PC-3 (cell line): ENCODE measurements around the gene ZNF554. TPM values are rescaled to one million over a fixed set of nuclear protein-coding genes. Genes with fewer than 3 reads are reported as not detected.

Experiments used
- ATAC-seq: fragments of 200-7000 bp; cut with Tn5 transposase; 2 replicates; pipeline ENCODE4 v1.9.1; 2020; ENCODE audit warnings: mild to moderate bottlenecking, moderate library complexity
- BruUV-seq: library from RNA; stranded (reverse); fragments of 400-500 nt; replicated peaks from 2 replicates; lab custom pipeline; 2021; lab: Mats Ljungman, UMichigan
- CTCF ChIA-PET: fragments of 300-600 bp; sonication (Branson Sonifier 250); formaldehyde crosslinking; loops from one replicate; lab custom pipeline; 2022; ENCODE audit warnings: antibody characterized with exemption; lab: Charles Lee
- POLR2A ChIA-PET: fragments of 300-600 bp; sonication (Branson Sonifier 250); formaldehyde crosslinking; loops from one replicate; lab custom pipeline; 2022; ENCODE audit warnings: antibody characterized with exemption; ENCODE audit not compliant: unreplicated experiment; lab: Charles Lee
- DNase-seq: peaks from one replicate; pipeline ENCODE4 v3.0.0-alpha.2; 2015
- H2AFZ ChIP-seq: fragments of 300-600 bp; sonication (generic); 2 replicates; pipeline ENCODE4 v1.6.0; 2016; ENCODE audit warnings: antibody characterized with exemption, low read length
- H3F3A ChIP-seq: fragments of 300-600 bp; sonication (generic); one replicate; pipeline ENCODE4 v1.6.0; 2017; ENCODE audit warnings: antibody characterized with exemption, low read length, control low read depth, mild to moderate bottlenecking; ENCODE audit not compliant: unreplicated experiment
- H3K27ac ChIP-seq: fragments of 300-600 bp; sonication (generic); 2 replicates; pipeline ENCODE4 v1.5.1; 2016; ENCODE audit warnings: mild to moderate bottlenecking, low read length
- H3K27me3 ChIP-seq: fragments of 300-600 bp; sonication (generic); 2 replicates; pipeline ENCODE4 v1.6.1; 2016; ENCODE audit warnings: low read length, mixed read lengths
- H3K36me3 ChIP-seq: fragments of 300-600 bp; sonication (generic); 2 replicates; pipeline ENCODE4 v1.6.1; 2016; ENCODE audit warnings: low read depth, mixed run types, low read length, mixed read lengths
- H3K4me1 ChIP-seq: fragments of 300-600 bp; sonication (generic); 2 replicates; pipeline ENCODE4 v1.5.1; 2016; ENCODE audit warnings: low read length; ENCODE audit not compliant: insufficient read depth
- H3K4me2 ChIP-seq: fragments of 300-600 bp; sonication (generic); 2 replicates; pipeline ENCODE4 v1.6.0; 2016; ENCODE audit warnings: low read length
- H3K4me3 ChIP-seq: fragments of 300-600 bp; sonication (generic); 2 replicates; pipeline ENCODE4 v1.5.1; 2016; ENCODE audit warnings: mild to moderate bottlenecking, low read length, mixed read lengths
- H3K79me2 ChIP-seq: fragments of 300-600 bp; sonication (generic); 2 replicates; pipeline ENCODE4 v1.6.1; 2017; ENCODE audit warnings: low read length, mixed read lengths
- H3K9ac ChIP-seq: fragments of 300-600 bp; sonication (generic); 2 replicates; pipeline ENCODE4 v1.6.0; 2016; ENCODE audit warnings: mild to moderate bottlenecking, low read length
- H3K9me2 ChIP-seq: fragments of 300-600 bp; sonication (generic); replicated peaks from 2 replicates; pipeline ENCODE4 v1.6.1; 2016; ENCODE audit warnings: mixed run types, low read length, mixed read lengths
- H3K9me3 ChIP-seq: fragments of 300-600 bp; sonication (generic); 2 replicates; pipeline ENCODE4 v1.6.1; 2016; ENCODE audit warnings: low read length, mixed read lengths
- H4K20me1 ChIP-seq: fragments of 300-600 bp; sonication (generic); 2 replicates; pipeline ENCODE4 v1.6.1; 2016; ENCODE audit warnings: low read length, mixed read lengths
- EZH2 ChIP-seq: fragments of 300-600 bp; sonication (generic); IDR thresholded peaks from one replicate; pipeline ENCODE4 v1.6.1; 2017; ENCODE audit warnings: antibody characterized with exemption, mild to moderate bottlenecking, low read length; ENCODE audit not compliant: unreplicated experiment
- EZH2phosphoT487 ChIP-seq: fragments of 300-600 bp; sonication (generic); IDR thresholded peaks from 2 replicates; pipeline ENCODE4 v1.6.1; 2018; ENCODE audit warnings: mild to moderate bottlenecking, antibody characterized with exemption, low read length, borderline replicate concordance
- intact Hi-C: fragments of 100-400 bp; cut with micrococcal nuclease; formaldehyde crosslinking; loops from 2 replicates; pipeline ENCODE4 v1.9.0; 2023
- total RNA-seq: library from RNA; depleted of rRNA; stranded (reverse); fragments of >200 nt; gene quantifications from 2 replicates; pipeline ENCODE4 v1.2.3, GENCODE V29; 2014
- TF ChIP-seq, protein P1 (sequence below): fragments of 300-600 bp; sonication (generic); conservative IDR thresholded peaks from 2 replicates; pipeline ENCODE4 v1.5.1; 2017; ENCODE audit warnings: antibody characterized with exemption, low read depth, mild to moderate bottlenecking, low read length

The ZNF554 gene
- total RNA-seq, 1 experiment from 2014 or later: 2.3 TPM

DNA sequence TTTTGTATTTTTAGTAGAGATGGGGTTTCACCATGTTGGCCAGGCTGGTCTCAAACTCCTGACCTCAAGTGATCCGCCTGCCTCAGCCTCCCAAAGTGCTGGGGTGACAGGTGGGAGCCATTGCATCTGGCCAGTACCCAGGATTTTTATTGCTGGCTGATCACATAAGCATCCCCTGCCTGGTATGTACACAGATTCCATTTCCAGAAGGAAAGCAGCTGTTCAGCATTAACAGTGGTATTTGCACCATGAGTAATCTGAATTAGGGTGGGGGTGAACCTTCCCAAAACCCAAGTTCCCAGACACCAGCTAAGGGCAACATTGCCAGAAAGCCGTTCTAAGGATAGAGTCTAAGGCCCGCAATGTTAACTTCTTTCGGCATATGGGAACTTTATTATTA is 28.9 kb downstream of the ZNF554 start:
- Histone ChIP-seq H3K27ac (no peak overlapping the region), H3K9me3 (peaks cover 25% of the 10 kb centered on the region), H3K27me3 (no peaks in the 10 kb centered on the region), H3F3A (no peaks in the 10 kb centered on the region), H3K36me3 (peaks cover 39% of the 10 kb centered on the region), H3K9me2 (no peaks in the 10 kb centered on the region), H2AFZ (no peak overlapping the region), H3K4me1 (no peaks in the 10 kb centered on the region), H3K4me3 (no peak overlapping the region), H3K4me2 (no peak overlapping the region), H3K79me2 (no peaks in the 10 kb centered on the region), H4K20me1 (no peaks in the 10 kb centered on the region), H3K9ac (no peak overlapping the region)
- BruUV-seq: no TSS peak
- intact Hi-C loops: no loop called here
- DNase-seq: no peak
- ChIA-PET POLR2A (no interaction called here), CTCF (no interaction called here)
- ATAC-seq: no peak
- TF ChIP-seq, protein P1, sequence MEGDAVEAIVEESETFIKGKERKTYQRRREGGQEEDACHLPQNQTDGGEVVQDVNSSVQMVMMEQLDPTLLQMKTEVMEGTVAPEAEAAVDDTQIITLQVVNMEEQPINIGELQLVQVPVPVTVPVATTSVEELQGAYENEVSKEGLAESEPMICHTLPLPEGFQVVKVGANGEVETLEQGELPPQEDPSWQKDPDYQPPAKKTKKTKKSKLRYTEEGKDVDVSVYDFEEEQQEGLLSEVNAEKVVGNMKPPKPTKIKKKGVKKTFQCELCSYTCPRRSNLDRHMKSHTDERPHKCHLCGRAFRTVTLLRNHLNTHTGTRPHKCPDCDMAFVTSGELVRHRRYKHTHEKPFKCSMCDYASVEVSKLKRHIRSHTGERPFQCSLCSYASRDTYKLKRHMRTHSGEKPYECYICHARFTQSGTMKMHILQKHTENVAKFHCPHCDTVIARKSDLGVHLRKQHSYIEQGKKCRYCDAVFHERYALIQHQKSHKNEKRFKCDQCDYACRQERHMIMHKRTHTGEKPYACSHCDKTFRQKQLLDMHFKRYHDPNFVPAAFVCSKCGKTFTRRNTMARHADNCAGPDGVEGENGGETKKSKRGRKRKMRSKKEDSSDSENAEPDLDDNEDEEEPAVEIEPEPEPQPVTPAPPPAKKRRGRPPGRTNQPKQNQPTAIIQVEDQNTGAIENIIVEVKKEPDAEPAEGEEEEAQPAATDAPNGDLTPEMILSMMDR: no peak
- TF ChIP-seq EZH2 (no peak), EZH2phosphoT487 (no peak)

DNA sequence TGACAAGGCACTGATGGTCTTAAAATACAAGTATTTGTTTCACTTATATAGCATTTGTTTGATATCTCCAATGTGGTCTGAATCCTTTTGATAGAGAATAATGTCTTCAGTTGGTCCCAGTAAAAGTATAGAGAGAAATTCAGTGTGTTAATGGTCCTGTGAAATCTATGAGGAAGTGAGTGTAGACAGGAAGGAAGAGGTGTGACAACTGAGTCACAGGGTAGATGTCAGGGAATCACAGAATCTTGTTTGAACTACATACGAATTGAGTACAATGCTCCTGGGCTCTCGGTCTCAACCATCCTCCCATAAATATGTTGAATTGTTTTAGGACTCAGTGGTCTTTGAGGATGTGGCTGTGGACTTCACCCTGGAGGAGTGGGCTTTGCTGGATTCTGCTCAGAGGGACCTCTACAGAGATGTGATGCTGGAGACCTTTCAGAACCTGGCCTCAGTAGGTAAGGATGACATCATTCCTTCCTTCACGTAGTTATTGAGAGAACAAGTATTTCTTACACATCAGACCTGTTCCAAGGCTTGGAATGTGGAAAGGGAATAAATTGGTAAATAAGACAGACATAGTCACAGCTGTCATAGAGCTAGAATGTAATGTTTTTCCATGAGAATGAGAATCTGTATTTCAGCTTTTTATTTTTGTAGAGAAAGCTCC is 30.7 kb downstream of the ZNF554 start:
- H3K4me2 ChIP-seq: no peak overlapping the region

DNA sequence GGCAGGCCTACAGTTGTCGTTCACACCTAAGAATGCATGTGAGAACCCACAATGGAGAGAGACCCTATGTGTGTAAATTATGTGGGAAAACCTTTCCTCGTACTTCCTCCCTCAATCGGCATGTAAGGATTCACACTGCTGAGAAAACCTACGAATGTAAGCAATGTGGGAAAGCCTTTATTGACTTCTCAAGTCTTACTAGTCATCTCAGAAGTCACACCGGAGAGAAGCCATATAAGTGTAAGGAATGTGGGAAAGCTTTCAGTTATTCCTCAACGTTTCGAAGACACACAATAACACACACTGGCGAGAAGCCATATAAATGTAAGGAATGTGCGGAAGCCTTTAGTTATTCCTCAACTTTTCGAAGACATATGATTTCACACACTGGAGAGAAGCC is 32.9 kb downstream of the ZNF554 start:
- Histone ChIP-seq H3K4me2 (no peak overlapping the region), H3K4me3 (no peak overlapping the region; the same call in 1 of the 2 replicates), H4K20me1 (no peaks in the 10 kb centered on the region), H3K9ac (no peak overlapping the region), H3K4me1 (no peaks in the 10 kb centered on the region), H3K27ac (no peak overlapping the region), H3K27me3 (no peaks in the 10 kb centered on the region), H3K36me3 (peaks cover 55% of the 10 kb centered on the region), H2AFZ (no peak overlapping the region), H3K9me3 (peaks cover 41% of the 10 kb centered on the region), H3F3A (no peaks in the 10 kb centered on the region), H3K79me2 (no peaks in the 10 kb centered on the region), H3K9me2 (no peaks in the 10 kb centered on the region)
- ChIA-PET POLR2A (no interaction called here), CTCF (no interaction called here)
- TF ChIP-seq EZH2 (no peak), EZH2phosphoT487 (no peak)
- TF ChIP-seq, protein P1: no peak
- ATAC-seq (no peak), DNase-seq (no peak)
- intact Hi-C loops: no loop called here
- no TSS peak for BruUV-seq

More for the DNA sequence above, 30.7 kb downstream of the ZNF554 start:
- H3K4me3 ChIP-seq: no peak overlapping the region
- peaks cover 38% of the 10 kb centered on the region for H3K9me3 ChIP-seq
- ATAC-seq: no peak
- H3K9ac ChIP-seq: no peak overlapping the region
- no TSS peak for BruUV-seq
- H3K36me3 ChIP-seq: peaks cover 52% of the 10 kb centered on the region
- no peak overlapping the region for H3K27ac ChIP-seq
- H3K4me1 ChIP-seq: no peaks in the 10 kb centered on the region
- no peaks in the 10 kb centered on the region for H3K79me2 ChIP-seq
- ChIA-PET POLR2A (no interaction called here), CTCF (no interaction called here)
- intact Hi-C loops: no loop called here
- H3F3A ChIP-seq: no peaks in the 10 kb centered on the region
- no peak overlapping the region for H2AFZ ChIP-seq
- no peaks in the 10 kb centered on the region for H3K9me2 ChIP-seq
- H3K27me3 ChIP-seq: no peaks in the 10 kb centered on the region
- no peak for DNase-seq
- no peaks in the 10 kb centered on the region for H4K20me1 ChIP-seq
- TF ChIP-seq EZH2: no peak
- no peak for TF ChIP-seq EZH2phosphoT487
- TF ChIP-seq, protein P1: no peak
